Panc1 (cell line): Measurements from ENCODE around the gene POLDIP2.

Experiments
- CTCF ChIP-seq: fragments of 450-650 bp; IDR thresholded peaks from 2 replicates; pipeline ENCODE4 v1.5.1; 2017; ENCODE audit warnings: mild to moderate bottlenecking
- POLR2AphosphoS5 ChIP-seq: IDR thresholded peaks from 2 replicates; pipeline ENCODE4 v1.6.1; 2012; ENCODE audit warnings: mild to moderate bottlenecking, low read depth, low read length, moderate library complexity
- REST ChIP-seq, 2 experiments: IDR thresholded peaks; 2 replicates each; pipeline ENCODE4 v1.6.1; 2011 to 2012; ENCODE audit warnings: low read depth in 2 of 2, control low read depth in 1 of 2, low read length in 1 of 2, mild to moderate bottlenecking in 1 of 2, moderate library complexity in 1 of 2; ENCODE audit not compliant: insufficient read depth in 1 of 2
- SIN3A ChIP-seq: IDR thresholded peaks from 2 replicates; pipeline ENCODE4 v1.6.1; 2012; ENCODE audit warnings: low read depth, mild to moderate bottlenecking, low read length, moderate library complexity, borderline replicate concordance; ENCODE audit not compliant: insufficient read depth
- TCF7L2 ChIP-seq: IDR thresholded peaks from 2 replicates; pipeline ENCODE4 v1.6.1; 2011; ENCODE audit warnings: mild to moderate bottlenecking, low read depth, low read length, inconsistent platforms

GRCh38 chr17:28324781-28325180 lies 32.5 kb downstream of the POLDIP2 start:
- TF ChIP-seq CTCF, result no peak
- TF ChIP-seq TCF7L2, result no peak
- no peak for TF ChIP-seq REST (IDR thresholded peaks at IDR 0.05; ENCODE audit: insufficient read depth in 1 of 2, low read depth in 2 of 2, low read length in 1 of 2)
- TF ChIP-seq POLR2AphosphoS5, result no peak
- no peak for TF ChIP-seq SIN3A
